DLD1 (cell line): Measurements from ENCODE around the gene MAML3.

Experiments used
- in situ Hi-C: cut with HindIII; loops from 2 replicates; pipeline ENCODE4 v1.10.0; 2017; ENCODE audit warnings: low sequenced_read_pairs

MAML3 gene

GRCh38 chr4:139880841-139881240 lies 273.1 kb downstream of the MAML3 start:
- in situ Hi-C loops, result no loop called here

GRCh38 chr4:139878050-139878449 lies 275.9 kb downstream of the MAML3 start:
- in situ Hi-C loops, result no loop called here

- in situ Hi-C loops, result no loop called here
Observed at GRCh38 chr4:139876337-139876941, 277.5 kb downstream of the MAML3 start.

- in situ Hi-C loops, result no loop called here
Observed at GRCh38 chr4:139875411-139875825, 278.6 kb downstream of the MAML3 start.

- in situ Hi-C loops, result no loop called here
Observed at GRCh38 chr4:139873111-139873860, 280.7 kb downstream of the MAML3 start.

- in situ Hi-C loops, result no loop called here
Observed at GRCh38 chr4:139872274-139872673, 281.7 kb downstream of the MAML3 start.

GRCh38 chr4:139869810-139870209 lies 284.2 kb downstream of the MAML3 start:
- in situ Hi-C loops, result no loop called here

- in situ Hi-C loops, result no loop called here
Observed at GRCh38 chr4:139866276-139866962, 287.6 kb downstream of the MAML3 start.

GRCh38 chr4:139865537-139865936 lies 288.4 kb downstream of the MAML3 start:
- in situ Hi-C loops, result no loop called here

GRCh38 chr4:139863531-139863930 lies 290.5 kb downstream of the MAML3 start:
- in situ Hi-C loops, result no loop called here

GRCh38 chr4:139861471-139861870 lies 292.5 kb downstream of the MAML3 start:
- in situ Hi-C loops, result no loop called here

GRCh38 chr4:139860435-139861024 lies 293.5 kb downstream of the MAML3 start:
- in situ Hi-C loops, result no loop called here

- in situ Hi-C loops, result no loop called here
Observed at GRCh38 chr4:139859876-139860275, 294.1 kb downstream of the MAML3 start.

GRCh38 chr4:139858436-139859205 lies 295.4 kb downstream of the MAML3 start:
- in situ Hi-C loops, result no loop called here

GRCh38 chr4:139857977-139858376 lies 296.0 kb downstream of the MAML3 start:
- in situ Hi-C loops, result no loop called here

- in situ Hi-C loops, result no loop called here
Observed at GRCh38 chr4:139857021-139857420, 297.0 kb downstream of the MAML3 start.

- in situ Hi-C loops, result no loop called here
Observed at GRCh38 chr4:139854668-139855403, 299.1 kb downstream of the MAML3 start.

GRCh38 chr4:139853309-139853708 lies 300.7 kb downstream of the MAML3 start:
- in situ Hi-C loops, result no loop called here

- in situ Hi-C loops, result no loop called here
Observed at GRCh38 chr4:139852612-139853269, 301.2 kb downstream of the MAML3 start.

- in situ Hi-C loops, result no loop called here
Observed at GRCh38 chr4:139851639-139852038, 302.3 kb downstream of the MAML3 start.
